Measurements from ENCODE around the gene NTHL1.

NTHL1 gene

GRCh38 chr16:2040041-2040786 is 7.4 kb downstream of the NTHL1 start:
- Histone ChIP-seq H3K27ac (ENCODE audit: low read depth, low read length) (no peak overlapping the region), H3K4me3 (ENCODE audit: low read depth, low read length) (no peak overlapping the region)

DNA sequence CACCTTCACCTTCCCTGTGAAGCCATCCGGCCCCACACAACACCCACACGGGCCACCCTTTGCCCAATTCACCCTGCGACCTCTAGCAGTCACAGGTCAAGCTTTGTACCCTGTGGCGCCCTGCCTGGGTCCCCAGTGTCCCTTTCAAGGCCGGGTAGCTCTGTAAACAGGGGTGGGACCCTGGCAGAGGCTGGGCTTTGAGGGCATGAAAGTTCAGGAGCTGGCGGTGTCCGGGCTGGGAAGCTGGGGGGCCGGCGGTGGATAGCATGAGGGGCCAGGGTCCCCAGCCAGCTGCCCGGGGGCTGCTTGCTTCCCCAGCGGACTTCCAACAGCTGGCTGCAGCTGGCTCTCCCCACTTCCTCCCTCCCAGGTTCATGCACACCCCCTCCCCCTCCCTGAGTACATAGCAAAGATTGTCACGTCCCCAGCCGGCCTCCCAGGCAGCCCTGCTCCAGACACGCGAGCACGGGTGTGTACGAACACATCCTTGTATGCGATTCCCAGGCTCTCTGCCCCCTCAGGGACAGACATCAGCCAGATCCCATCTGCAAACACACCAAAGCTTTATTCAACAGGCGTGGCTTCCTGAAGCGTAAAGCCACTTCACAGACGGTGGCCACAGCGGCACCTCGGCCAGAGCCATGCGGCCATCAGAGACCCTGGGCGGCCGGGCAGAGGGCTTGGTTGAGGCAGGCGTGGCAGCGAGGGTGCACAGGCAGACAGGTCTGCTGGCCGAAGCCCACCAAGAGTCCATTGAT is 8.2 kb downstream of the NTHL1 start:
- peaks cover 24% of the 10 kb centered on the region for H3K4me1 ChIP-seq (ENCODE audit: control insufficient read depth, insufficient read depth, low read length, unreplicated experiment)
- H2AFZ ChIP-seq (ENCODE audit: low read length, unreplicated experiment): no peak overlapping the region
- H3K27ac ChIP-seq (ENCODE audit: low read depth, low read length): no peak overlapping the region
- H3K27me3 ChIP-seq (ENCODE audit: insufficient read depth, low read length): no peaks in the 10 kb centered on the region
- no peaks in the 10 kb centered on the region for H3K79me2 ChIP-seq (ENCODE audit: control insufficient read depth, insufficient read depth, low read length, unreplicated experiment)
- no peaks in the 10 kb centered on the region for H3K36me3 ChIP-seq (ENCODE audit: insufficient read depth, low read length)
- H3K4me3 ChIP-seq (ENCODE audit: low read depth, low read length): no peak overlapping the region

More at GRCh38 chr16:2040041-2040786, 7.4 kb downstream of the NTHL1 start:
- Histone ChIP-seq H2AFZ (ENCODE audit: low read length, unreplicated experiment) (no peak overlapping the region), H3K79me2 (ENCODE audit: control insufficient read depth, insufficient read depth, low read length, unreplicated experiment) (no peaks in the 10 kb centered on the region), H3K36me3 (ENCODE audit: insufficient read depth, low read length) (no peaks in the 10 kb centered on the region), H3K4me1 (ENCODE audit: control insufficient read depth, insufficient read depth, low read length, unreplicated experiment) (peaks cover 17% of the 10 kb centered on the region), H3K27me3 (ENCODE audit: insufficient read depth, low read length) (no peaks in the 10 kb centered on the region)

GRCh38 chr16:2038382-2039231 is 9.0 kb downstream of the NTHL1 start:
- H3K79me2 ChIP-seq (ENCODE audit: control insufficient read depth, insufficient read depth, low read length, unreplicated experiment): no peaks in the 10 kb centered on the region
- no peaks in the 10 kb centered on the region for H3K36me3 ChIP-seq (ENCODE audit: insufficient read depth, low read length)
- H3K27me3 ChIP-seq (ENCODE audit: insufficient read depth, low read length): no peaks in the 10 kb centered on the region
- peaks cover 30% of the 10 kb centered on the region for H3K4me1 ChIP-seq (ENCODE audit: control insufficient read depth, insufficient read depth, low read length, unreplicated experiment)
- H3K4me3 ChIP-seq (ENCODE audit: low read depth, low read length): no peak overlapping the region
- H2AFZ ChIP-seq (ENCODE audit: low read length, unreplicated experiment): no peak overlapping the region
- no peak overlapping the region for H3K27ac ChIP-seq (ENCODE audit: low read depth, low read length)

- Histone ChIP-seq H3K4me1 (ENCODE audit: control insufficient read depth, insufficient read depth, low read length, unreplicated experiment) (peaks cover 37% of the 10 kb centered on the region), H3K36me3 (ENCODE audit: insufficient read depth, low read length) (no peaks in the 10 kb centered on the region), H2AFZ (ENCODE audit: low read length, unreplicated experiment) (no peak overlapping the region), H3K79me2 (ENCODE audit: control insufficient read depth, insufficient read depth, low read length, unreplicated experiment) (no peaks in the 10 kb centered on the region), H3K4me3 (ENCODE audit: low read depth, low read length) (no peak overlapping the region), H3K27ac (ENCODE audit: low read depth, low read length) (no peak overlapping the region), H3K27me3 (ENCODE audit: insufficient read depth, low read length) (no peaks in the 10 kb centered on the region)
These were observed 9.8 kb downstream of the NTHL1 start for GRCh38 chr16:2037647-2038381.

DNA sequence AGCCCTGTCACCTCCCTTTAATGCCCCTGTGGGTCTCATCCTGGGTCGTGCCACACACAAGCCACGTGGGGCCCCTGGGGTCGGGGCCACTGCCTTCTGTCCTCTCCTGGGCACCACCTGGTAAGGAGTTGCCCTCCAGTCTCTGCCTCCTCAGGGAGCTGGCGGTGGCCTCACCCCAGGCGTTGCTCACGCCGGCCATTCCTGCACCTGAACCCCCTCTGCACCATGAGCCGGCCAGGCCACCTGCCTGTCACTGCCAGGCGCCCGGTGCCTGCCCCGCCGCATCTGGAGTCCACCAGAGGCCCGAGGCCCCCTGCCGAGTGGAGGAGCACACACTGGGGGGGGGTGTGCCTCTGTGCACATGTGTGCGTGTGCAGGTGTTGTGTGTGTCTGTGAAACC is 10.5 kb downstream of the NTHL1 start:
- no peaks in the 10 kb centered on the region for H3K36me3 ChIP-seq (ENCODE audit: insufficient read depth, low read length)

GRCh38 chr16:2036200-2036966 is 11.3 kb downstream of the NTHL1 start:
- no peaks in the 10 kb centered on the region for H3K27me3 ChIP-seq (ENCODE audit: insufficient read depth, low read length)
- H3K36me3 ChIP-seq (ENCODE audit: insufficient read depth, low read length): no peaks in the 10 kb centered on the region
- H2AFZ ChIP-seq (ENCODE audit: low read length, unreplicated experiment): no peak overlapping the region
- peaks cover 43% of the 10 kb centered on the region for H3K4me1 ChIP-seq (ENCODE audit: control insufficient read depth, insufficient read depth, low read length, unreplicated experiment)
- no peaks in the 10 kb centered on the region for H3K79me2 ChIP-seq (ENCODE audit: control insufficient read depth, insufficient read depth, low read length, unreplicated experiment)
- peak overlapping the region; percentile 65 for H3K27ac ChIP-seq (ENCODE audit: low read depth, low read length)
- peak overlapping the region; percentile 53 for H3K4me3 ChIP-seq (ENCODE audit: low read depth, low read length)

More for the DNA sequence above, 10.5 kb downstream of the NTHL1 start:
- H3K79me2 ChIP-seq (ENCODE audit: control insufficient read depth, insufficient read depth, low read length, unreplicated experiment): no peaks in the 10 kb centered on the region
- H3K27ac ChIP-seq (ENCODE audit: low read depth, low read length): no peak overlapping the region
- H3K4me1 ChIP-seq (ENCODE audit: control insufficient read depth, insufficient read depth, low read length, unreplicated experiment): peaks cover 43% of the 10 kb centered on the region
- H2AFZ ChIP-seq (ENCODE audit: low read length, unreplicated experiment): no peak overlapping the region
- H3K4me3 ChIP-seq (ENCODE audit: low read depth, low read length): no peak overlapping the region
- no peaks in the 10 kb centered on the region for H3K27me3 ChIP-seq (ENCODE audit: insufficient read depth, low read length)

DNA sequence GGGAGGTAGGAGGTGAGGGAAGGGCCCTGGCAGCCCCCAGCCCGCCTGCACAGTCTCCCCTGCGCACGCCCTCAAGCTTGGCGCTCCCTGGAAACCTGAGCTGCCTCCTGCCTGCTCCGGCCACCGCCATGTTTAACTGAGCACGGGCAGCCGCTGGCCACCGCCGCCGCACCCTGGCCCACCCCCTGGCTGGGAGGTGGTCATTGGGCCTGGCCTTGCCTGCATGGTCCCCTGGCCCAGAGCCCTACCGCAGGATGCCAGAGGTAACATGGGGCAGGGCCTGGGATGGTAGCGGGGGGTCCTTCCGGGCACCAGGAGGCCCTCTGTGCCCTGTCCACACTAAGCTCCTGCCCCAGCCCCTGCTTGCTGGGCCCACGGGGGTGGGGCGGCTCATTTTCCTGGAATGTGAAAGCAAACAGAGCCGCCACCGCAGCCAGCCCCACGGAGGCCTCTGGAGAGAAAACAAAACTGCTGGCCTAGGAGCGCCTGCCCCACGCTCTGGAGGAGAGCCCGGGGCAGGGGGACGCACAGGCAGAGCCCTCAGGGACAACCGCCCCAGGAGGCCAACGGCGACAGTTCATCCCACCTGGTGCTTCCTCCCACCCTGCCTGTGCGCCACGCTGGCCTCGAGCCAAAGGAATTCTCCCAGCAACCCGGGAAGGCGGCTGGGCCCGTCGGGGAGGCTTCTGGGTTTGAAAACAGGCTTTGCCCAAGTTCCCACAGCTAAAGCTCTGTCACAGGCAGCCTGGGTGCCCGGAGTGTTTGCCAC is 12.0 kb downstream of the NTHL1 start:
- Histone ChIP-seq H3K27ac (ENCODE audit: low read depth, low read length) (peak overlapping the region; percentile 65), H3K4me1 (ENCODE audit: control insufficient read depth, insufficient read depth, low read length, unreplicated experiment) (peaks cover 43% of the 10 kb centered on the region)

DNA sequence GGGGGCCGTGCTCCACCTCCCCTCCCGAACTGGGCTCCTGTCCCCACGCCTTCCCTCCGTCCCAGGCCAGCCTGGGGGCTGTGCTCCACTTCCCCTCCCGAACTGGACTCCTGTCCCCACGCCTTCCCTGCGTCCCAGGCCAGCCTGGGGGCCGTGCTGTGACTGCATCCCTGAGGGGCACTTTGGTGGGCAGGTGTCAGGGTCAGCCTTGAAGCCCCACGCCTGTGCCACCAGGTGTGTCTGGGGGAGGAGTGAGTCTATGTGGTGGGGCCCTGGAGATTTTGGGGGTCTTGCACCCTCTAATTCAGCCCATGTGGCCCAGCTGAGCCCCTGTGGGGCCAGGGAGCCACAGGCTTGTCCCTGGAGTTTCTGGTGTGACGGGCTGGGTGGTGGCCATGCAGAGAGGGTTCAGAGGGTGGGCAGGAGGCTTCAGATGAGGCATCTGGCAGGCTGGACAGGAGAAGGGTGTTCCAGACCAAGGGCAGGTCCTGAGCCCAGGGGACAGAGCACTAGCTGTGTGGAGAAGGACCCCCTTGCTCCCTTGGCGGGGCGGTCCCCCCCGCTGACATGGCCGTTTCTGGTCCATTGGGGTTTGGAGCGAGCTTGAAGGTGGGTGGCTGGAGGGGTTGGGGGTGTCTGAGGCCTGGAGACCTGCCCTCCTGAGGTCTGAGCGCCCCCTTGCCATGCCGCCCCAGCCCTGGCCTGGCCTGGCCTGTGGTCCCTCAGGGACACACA is 12.8 kb downstream of the NTHL1 start:
- H3K4me3 ChIP-seq (ENCODE audit: low read depth, low read length): peak overlapping the region; percentile 53
- H3K79me2 ChIP-seq (ENCODE audit: control insufficient read depth, insufficient read depth, low read length, unreplicated experiment): no peaks in the 10 kb centered on the region
- peak overlapping the region; percentile 65 for H3K27ac ChIP-seq (ENCODE audit: low read depth, low read length)
- H3K36me3 ChIP-seq (ENCODE audit: insufficient read depth, low read length): no peaks in the 10 kb centered on the region
- H2AFZ ChIP-seq (ENCODE audit: low read length, unreplicated experiment): no peak overlapping the region
- H3K27me3 ChIP-seq (ENCODE audit: insufficient read depth, low read length): no peaks in the 10 kb centered on the region
- H3K4me1 ChIP-seq (ENCODE audit: control insufficient read depth, insufficient read depth, low read length, unreplicated experiment): peaks cover 43% of the 10 kb centered on the region

More for the DNA sequence above, 12.0 kb downstream of the NTHL1 start:
- Histone ChIP-seq H3K4me3 (ENCODE audit: low read depth, low read length) (peak overlapping the region; percentile 53), H3K36me3 (ENCODE audit: insufficient read depth, low read length) (no peaks in the 10 kb centered on the region), H3K27me3 (ENCODE audit: insufficient read depth, low read length) (no peaks in the 10 kb centered on the region), H2AFZ (ENCODE audit: low read length, unreplicated experiment) (no peak overlapping the region), H3K79me2 (ENCODE audit: control insufficient read depth, insufficient read depth, low read length, unreplicated experiment) (no peaks in the 10 kb centered on the region)
